ENCODE measurements around the gene PGAM1. TPM values are rescaled to one million over a fixed set of nuclear protein-coding genes. Genes with fewer than 3 reads are reported as not detected.

PGAM1 gene
- total and polyA plus RNA-seq, 2 of the 13 experiments (the other 11 are each of a cell fraction or from before 2014, with no cell fraction given), result 354 to 483 TPM

DNA sequence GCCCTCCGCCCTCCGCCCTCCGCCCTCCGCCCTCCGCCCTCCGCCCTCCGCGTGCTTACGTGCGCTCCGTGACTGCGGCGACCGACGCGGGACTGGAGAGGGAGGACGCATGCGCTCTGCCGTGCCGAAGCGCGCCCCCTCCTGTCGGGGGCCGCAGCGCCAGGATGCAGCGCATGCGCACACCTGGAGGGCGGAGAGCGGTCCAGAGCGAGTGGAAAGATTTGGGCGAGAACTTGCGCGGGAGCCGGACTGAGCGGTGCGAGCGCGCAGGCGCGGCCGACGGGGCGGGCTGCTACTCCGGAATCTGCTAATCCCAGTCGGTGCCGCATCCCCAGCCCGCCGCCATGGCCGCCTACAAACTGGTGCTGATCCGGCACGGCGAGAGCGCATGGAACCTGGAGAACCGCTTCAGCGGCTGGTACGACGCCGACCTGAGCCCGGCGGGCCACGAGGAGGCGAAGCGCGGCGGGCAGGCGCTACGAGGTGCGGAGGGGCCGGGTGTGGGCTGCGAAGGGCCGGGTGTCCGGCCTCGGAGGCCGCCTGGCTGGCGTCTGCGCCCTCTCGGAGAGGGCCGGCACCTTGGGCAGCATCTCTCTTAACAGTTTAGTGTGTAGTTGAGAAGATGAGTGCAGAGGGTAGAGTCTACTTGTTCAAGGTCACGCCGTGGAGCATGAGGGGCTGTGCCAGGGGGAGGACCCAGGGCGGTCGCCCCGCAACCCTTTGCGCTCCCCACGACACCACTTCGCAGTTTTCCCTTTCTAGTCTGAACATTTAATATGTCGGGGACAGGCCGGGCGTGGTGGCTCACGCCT lies at the start of gene PGAM1 (continued):
- TF ChIP-seq PHF5A (CRISPR knock-in tag; IDR thresholded peaks at IDR 0.05; ENCODE audit: low read depth, unreplicated experiment), result peak; percentile 88
- TF ChIP-seq, protein P1, sequence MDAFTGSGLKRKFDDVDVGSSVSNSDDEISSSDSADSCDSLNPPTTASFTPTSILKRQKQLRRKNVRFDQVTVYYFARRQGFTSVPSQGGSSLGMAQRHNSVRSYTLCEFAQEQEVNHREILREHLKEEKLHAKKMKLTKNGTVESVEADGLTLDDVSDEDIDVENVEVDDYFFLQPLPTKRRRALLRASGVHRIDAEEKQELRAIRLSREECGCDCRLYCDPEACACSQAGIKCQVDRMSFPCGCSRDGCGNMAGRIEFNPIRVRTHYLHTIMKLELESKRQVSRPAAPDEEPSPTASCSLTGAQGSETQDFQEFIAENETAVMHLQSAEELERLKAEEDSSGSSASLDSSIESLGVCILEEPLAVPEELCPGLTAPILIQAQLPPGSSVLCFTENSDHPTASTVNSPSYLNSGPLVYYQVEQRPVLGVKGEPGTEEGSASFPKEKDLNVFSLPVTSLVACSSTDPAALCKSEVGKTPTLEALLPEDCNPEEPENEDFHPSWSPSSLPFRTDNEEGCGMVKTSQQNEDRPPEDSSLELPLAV (CRISPR knock-in tag; conservative IDR thresholded peaks at IDR 0.05; ENCODE audit: low read depth), result no peak
- 0 out of 2 replicates have a peak, but pooled peaks have one; percentile 57 for TF ChIP-seq NCOA1 (CRISPR knock-in tag; IDR thresholded peaks at IDR 0.05)
- 0 out of 2 replicates have a peak, but pooled peaks have one; percentile 22 for TF ChIP-seq HMG20A (CRISPR knock-in tag; IDR thresholded peaks at IDR 0.05; ENCODE audit: borderline replicate concordance)
- TF ChIP-seq, protein P2, sequence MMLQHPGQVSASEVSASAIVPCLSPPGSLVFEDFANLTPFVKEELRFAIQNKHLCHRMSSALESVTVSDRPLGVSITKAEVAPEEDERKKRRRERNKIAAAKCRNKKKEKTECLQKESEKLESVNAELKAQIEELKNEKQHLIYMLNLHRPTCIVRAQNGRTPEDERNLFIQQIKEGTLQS (CRISPR knock-in tag; IDR thresholded peaks at IDR 0.05), result peak; percentile 56; the same call in 1 of the 2 replicates
- no peak for TF ChIP-seq SOX13 (IDR thresholded peaks at IDR 0.05)
- TF ChIP-seq SOX13 (CRISPR knock-in tag; conservative IDR thresholded peaks at IDR 0.05 in 1 of 2, IDR thresholded peaks at IDR 0.05 in 1 of 2), result peak in 1 of 2 experiments; percentile 5; a peak in 1 of 4 replicates
- no peak for TF ChIP-seq ZNF225 (CRISPR knock-in tag; IDR thresholded peaks at IDR 0.05)
- TF ChIP-seq ZNF788 (CRISPR knock-in tag; IDR thresholded peaks at IDR 0.05; ENCODE audit: borderline replicate concordance), result peak; percentile 52; the same call in 1 of the 2 replicates
- peak; percentile 25 for TF ChIP-seq TEAD3 (CRISPR knock-in tag; optimal IDR thresholded peaks at IDR 0.05; ENCODE audit: borderline replicate concordance)
- TF ChIP-seq ARNTL (CRISPR knock-in tag; IDR thresholded peaks at IDR 0.05), result no peak
- TF ChIP-seq ZNF160 (CRISPR knock-in tag; IDR thresholded peaks at IDR 0.05), result no peak
- peak; percentile 82 for TF ChIP-seq ZNF614 (CRISPR knock-in tag; IDR thresholded peaks at IDR 0.05; ENCODE audit: borderline replicate concordance)

Measured in HepG2 (cell line).